Epithelial cell of esophagus (primary cell): ENCODE data around the gene MPHOSPH9.

Source experiments
- DNase-seq: peaks from one replicate; pipeline ENCODE4 v3.0.0; 2010; ENCODE audit warnings: low read depth
- H3K4me3 ChIP-seq: 2 replicates; pipeline ENCODE4 v1.5.1; 2011; ENCODE audit warnings: mild to moderate bottlenecking, low read length, control low read depth
- TF ChIP-seq, protein P1 (sequence below): IDR thresholded peaks from 2 replicates; pipeline ENCODE4 v1.5.1; 2011; ENCODE audit warnings: low read depth, mild to moderate bottlenecking, low read length, control low read depth, inconsistent platforms; ENCODE audit not compliant: insufficient read depth; ENCODE audit errors: missing control alignments

Gene MPHOSPH9, protein sequence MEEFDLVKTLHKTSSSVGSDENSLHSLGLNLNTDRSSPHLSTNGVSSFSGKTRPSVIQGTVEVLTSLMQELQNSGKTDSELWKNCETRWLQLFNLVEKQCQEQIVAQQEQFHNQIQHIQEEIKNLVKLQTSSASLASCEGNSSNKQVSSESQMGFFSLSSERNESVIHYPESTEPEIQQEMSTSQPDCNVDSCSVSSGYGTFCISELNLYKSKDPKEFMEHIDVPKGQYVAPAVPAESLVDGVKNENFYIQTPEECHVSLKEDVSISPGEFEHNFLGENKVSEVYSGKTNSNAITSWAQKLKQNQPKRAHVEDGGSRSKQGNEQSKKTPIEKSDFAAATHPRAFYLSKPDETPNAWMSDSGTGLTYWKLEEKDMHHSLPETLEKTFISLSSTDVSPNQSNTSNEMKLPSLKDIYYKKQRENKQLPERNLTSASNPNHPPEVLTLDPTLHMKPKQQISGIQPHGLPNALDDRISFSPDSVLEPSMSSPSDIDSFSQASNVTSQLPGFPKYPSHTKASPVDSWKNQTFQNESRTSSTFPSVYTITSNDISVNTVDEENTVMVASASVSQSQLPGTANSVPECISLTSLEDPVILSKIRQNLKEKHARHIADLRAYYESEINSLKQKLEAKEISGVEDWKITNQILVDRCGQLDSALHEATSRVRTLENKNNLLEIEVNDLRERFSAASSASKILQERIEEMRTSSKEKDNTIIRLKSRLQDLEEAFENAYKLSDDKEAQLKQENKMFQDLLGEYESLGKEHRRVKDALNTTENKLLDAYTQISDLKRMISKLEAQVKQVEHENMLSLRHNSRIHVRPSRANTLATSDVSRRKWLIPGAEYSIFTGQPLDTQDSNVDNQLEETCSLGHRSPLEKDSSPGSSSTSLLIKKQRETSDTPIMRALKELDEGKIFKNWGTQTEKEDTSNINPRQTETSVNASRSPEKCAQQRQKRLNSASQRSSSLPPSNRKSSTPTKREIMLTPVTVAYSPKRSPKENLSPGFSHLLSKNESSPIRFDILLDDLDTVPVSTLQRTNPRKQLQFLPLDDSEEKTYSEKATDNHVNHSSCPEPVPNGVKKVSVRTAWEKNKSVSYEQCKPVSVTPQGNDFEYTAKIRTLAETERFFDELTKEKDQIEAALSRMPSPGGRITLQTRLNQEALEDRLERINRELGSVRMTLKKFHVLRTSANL

DNA sequence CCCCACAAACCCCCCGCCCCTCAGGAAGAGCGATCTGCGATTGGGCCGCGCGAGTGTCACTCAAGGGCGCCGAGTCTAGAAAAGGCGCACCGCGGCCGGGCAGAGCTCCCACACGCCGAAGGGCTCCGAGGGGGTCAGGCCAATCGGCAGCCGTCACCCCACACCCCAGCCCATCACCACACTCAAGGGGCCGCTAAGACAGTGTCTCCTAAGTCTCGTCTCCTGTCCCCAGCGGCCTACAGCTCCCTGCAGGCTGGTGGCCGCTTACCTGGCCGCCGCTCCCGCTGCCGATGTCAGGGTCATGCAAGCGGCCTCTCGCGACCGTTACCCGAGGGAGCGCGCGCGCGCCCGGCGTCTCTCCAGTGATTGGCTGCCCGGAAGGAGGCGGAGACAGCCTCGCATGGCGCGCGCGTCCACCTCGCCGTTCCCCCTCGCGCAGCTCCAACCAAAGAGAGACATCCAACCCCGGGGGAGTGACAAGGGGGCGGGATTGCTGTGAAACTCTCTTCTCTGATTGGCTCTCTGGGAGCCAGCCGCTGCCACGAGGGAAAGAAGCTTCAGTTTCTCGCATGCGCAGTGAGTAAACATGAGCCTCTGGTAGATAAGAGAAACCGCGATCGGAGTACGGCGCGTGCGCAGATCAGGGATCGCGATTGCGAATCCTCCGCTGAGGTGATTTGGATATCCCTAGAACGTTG, at the start of gene MPHOSPH9, which contains the start of gene MTRFR:
TSS of gene MPHOSPH9 (minus strand) at position 335 of the 698 bp plus-strand sequence. CDS start 2,777 bp downstream, outside the sequence.
TSS of gene MTRFR (plus strand) at position 630 of the 698 bp plus-strand sequence. CDS start 20,239 bp downstream, outside the sequence.
- peak; percentile 100 for DNase-seq

DNA sequence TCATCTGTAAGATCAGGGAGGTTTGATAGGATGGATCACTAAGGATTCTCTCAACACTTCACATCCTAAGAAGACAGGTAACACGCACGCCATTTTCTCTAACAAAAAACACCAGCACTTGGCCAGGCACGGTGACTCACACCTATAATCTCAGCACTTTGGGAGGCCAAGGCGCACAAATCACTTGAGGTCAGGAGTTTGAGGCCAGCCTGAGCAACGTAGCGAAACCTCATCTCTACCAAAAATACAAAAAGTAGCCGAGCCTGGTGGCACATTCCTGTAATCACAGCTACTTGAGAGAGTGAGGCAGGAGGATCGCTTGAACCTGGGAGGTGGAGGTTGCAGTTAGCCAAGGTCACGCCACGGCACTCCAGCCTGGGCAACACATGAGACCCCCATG, 49.2 kb upstream of the MPHOSPH9 start:
- DNase-seq, result no peak
- TF ChIP-seq, protein P1, sequence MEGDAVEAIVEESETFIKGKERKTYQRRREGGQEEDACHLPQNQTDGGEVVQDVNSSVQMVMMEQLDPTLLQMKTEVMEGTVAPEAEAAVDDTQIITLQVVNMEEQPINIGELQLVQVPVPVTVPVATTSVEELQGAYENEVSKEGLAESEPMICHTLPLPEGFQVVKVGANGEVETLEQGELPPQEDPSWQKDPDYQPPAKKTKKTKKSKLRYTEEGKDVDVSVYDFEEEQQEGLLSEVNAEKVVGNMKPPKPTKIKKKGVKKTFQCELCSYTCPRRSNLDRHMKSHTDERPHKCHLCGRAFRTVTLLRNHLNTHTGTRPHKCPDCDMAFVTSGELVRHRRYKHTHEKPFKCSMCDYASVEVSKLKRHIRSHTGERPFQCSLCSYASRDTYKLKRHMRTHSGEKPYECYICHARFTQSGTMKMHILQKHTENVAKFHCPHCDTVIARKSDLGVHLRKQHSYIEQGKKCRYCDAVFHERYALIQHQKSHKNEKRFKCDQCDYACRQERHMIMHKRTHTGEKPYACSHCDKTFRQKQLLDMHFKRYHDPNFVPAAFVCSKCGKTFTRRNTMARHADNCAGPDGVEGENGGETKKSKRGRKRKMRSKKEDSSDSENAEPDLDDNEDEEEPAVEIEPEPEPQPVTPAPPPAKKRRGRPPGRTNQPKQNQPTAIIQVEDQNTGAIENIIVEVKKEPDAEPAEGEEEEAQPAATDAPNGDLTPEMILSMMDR, result no peak
- no peak overlapping the region for H3K4me3 ChIP-seq

More for the DNA sequence above, at the start of gene MPHOSPH9, which contains the start of gene MTRFR:
- TF ChIP-seq, protein P1, result no peak
- H3K4me3 ChIP-seq, result peak within 1 kb of the TSS; percentile 85

DNA sequence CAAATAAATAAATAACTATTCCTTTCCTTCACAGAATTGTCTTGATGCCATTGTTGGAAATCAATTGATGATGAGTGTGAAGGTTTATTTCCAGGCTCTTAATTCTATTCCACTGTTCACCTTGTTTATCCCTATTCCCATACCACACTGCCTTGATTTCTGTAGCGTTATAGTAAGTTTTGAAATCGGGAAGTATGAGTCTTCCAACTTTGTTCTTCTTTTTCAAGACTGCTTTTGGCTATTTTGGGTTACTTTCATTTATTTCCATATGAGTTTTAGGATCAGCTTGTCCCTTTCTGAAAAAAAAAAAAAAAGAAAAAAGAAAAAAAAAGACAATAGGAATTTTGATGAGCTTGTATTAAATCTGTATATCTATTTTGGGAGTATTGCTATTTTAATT, 48.0 kb upstream of the MPHOSPH9 start:
- DNase-seq, result no peak
- no peak overlapping the region for H3K4me3 ChIP-seq
- TF ChIP-seq, protein P1, result no peak

DNA sequence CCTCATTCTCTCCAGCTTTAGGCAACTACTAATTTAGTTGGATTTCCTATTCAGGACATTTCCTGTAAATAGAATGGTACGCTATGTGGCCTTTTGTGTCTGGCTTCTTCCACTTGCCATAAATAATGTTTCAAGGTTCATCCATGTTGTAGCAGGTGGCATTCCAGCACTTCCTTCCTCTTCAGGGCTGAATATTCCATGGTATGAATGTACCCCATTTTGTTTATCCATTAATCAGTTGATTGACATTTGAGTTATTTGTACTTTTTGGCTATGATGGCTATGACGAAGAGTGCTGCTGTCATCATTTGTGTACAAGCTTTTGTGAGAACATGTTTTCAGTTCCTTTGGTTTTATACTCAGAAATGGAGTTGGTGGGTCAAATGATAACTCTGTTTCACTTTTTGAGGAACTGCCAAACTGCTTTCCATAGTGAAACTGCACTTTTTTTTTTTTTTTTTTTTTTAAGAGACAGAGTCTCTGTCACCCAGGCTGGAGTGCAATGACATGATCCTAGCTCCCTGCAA, 45.2 kb upstream of the MPHOSPH9 start:
- TF ChIP-seq, protein P1, result no peak
- no peak for DNase-seq
- H3K4me3 ChIP-seq, result no peak overlapping the region

DNA sequence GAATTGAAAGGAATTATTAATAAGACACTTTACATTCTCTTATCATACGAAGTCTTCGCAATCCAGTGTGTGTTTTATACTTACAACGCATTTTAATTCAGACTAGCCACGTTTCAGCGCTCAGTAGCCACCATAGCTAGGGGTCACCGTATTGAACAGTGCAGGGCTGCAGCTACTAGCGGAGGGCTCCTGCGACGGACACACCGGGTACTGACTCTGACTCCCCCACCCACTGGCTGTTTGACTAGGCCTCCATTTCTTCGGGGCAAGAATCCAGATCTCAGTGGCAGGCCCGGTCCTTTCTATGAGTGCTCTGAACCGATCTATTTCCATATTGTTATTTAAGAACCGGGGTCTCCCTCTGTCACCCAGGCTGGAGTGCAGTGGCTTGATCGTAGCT, 40.2 kb upstream of the MPHOSPH9 start:
- DNase-seq, result no peak
- H3K4me3 ChIP-seq, result no peak overlapping the region
- TF ChIP-seq, protein P1, result no peak
